Spleen (tissue), 11 donors: ENCODE data around the gene CNDP1. TPM values are rescaled to one million over a fixed set of nuclear protein-coding genes. Genes with fewer than 3 reads are reported as not detected.
A peak's percentile ranks its signal among the peaks of the same experiment; 100 is the strongest.

Experiments used
- DNase-seq: peaks from one replicate; pipeline ENCODE4 v3.0.0-alpha.2; 2020
- H3K27ac ChIP-seq, 8 donors: fragments of 200-600 bp; sonication (generic) in 7 of 8; 1 replicate in 4 of 8; 2 replicates in 4 of 8; pipeline versions ENCODE4 v1.5.0 to v1.8.0; 2016 to 2021; ENCODE audit warnings: inconsistent platforms in 4 of 8, mild to moderate bottlenecking in 4 of 8, moderate library complexity in 1 of 8
- H3K27me3 ChIP-seq, 7 donors: fragments of 200-600 bp; sonication (generic) in 6 of 7; replicated peaks in 1 of 7; 1 replicate in 4 of 7; 2 replicates in 3 of 7; pipeline versions ENCODE4 v1.5.0 to v1.8.0; 2016 to 2021; ENCODE audit warnings: inconsistent platforms in 3 of 7, mild to moderate bottlenecking in 1 of 7
- H3K36me3 ChIP-seq, 6 donors: fragments of 200-600 bp; sonication (generic) in 5 of 6; 1 replicate in 4 of 6; 2 replicates in 2 of 6; pipeline versions ENCODE4 v1.5.0 to v1.8.0; 2016 to 2021; ENCODE audit warnings: inconsistent platforms in 2 of 6
- H3K4me1 ChIP-seq, 6 donors: fragments of 200-600 bp; sonication (generic) in 5 of 6; 1 replicate in 3 of 6; 2 replicates in 3 of 6; pipeline versions ENCODE4 v1.5.0 to v1.8.0; 2016 to 2021; ENCODE audit warnings: inconsistent platforms in 3 of 6
- H3K4me3 ChIP-seq, 8 donors: fragments of 200-600 bp; sonication (generic) in 7 of 8; 1 replicate in 4 of 8; 2 replicates in 4 of 8; pipeline versions ENCODE4 v1.5.0 to v1.8.0; 2016 to 2021; ENCODE audit warnings: inconsistent platforms in 4 of 8, mild to moderate bottlenecking in 4 of 8, moderate library complexity in 2 of 8
- H3K9me3 ChIP-seq, 8 donors: fragments of 200-600 bp; sonication (generic) in 7 of 8; 1 replicate in 4 of 8; 2 replicates in 4 of 8; pipeline versions ENCODE4 v1.5.0 to v1.8.0; 2016 to 2021; ENCODE audit warnings: inconsistent platforms in 4 of 8
- POLR2A ChIP-seq, 3 donors: fragments of 450-650 bp; IDR thresholded peaks; one replicate each; pipeline ENCODE4 v1.5.1; 2017; ENCODE audit warnings: antibody characterized with exemption in 3 of 3, mild to moderate bottlenecking in 1 of 3
- POLR2AphosphoS5 ChIP-seq, 3 donors: sonication (generic); formaldehyde crosslinking; IDR thresholded peaks; one replicate each; pipeline ENCODE4 v1.5.1; 2017; ENCODE audit warnings: antibody characterized with exemption in 3 of 3
- WGBS, 5 donors: extraction: QIAGEN DNeasy Blood & Tissue Kit in 3 of 5; methylation state at CpG; one replicate each; pipeline versions ENCODE4 v1.1.5 to v1.1.7; 2013 to 2018; 5-methylcytosine and 5-hydroxymethylcytosine counted together
- intact Hi-C: fragments of 100-400 bp; cut with DNase I; formaldehyde crosslinking; loops from one replicate; pipeline ENCODE4 v1.15.0; 2023; ENCODE audit warnings: low total_unique reads
- polyA plus RNA-seq, 3 donors: library from polyadenylated mRNA; stranded (reverse); fragments of 200-250 nt; gene quantifications; one replicate each; pipeline ENCODE4 v1.2.1, GENCODE V29; 2013
- total RNA-seq, 7 donors: library from RNA; depleted of rRNA in 3 of 7; stranded (reverse); fragments of >200 nt in 3 of 7; fragmentation: NEBNext Ultra II Directional in 4 of 7; extraction: Animal tissue kit (Norgen Biotek cat#: 25700) in 4 of 7; gene quantifications; one replicate each; pipeline versions ENCODE4 v1.1.0 to v1.2.1, GENCODE V29; 2016 to 2021
- TF ChIP-seq, protein P1 (sequence below), 11 experiments: fragments of 200-600 bp in 7 of 11; fragments of 450-650 bp in 4 of 11; sonication (generic) in 4 of 11; IDR thresholded peaks in 8 of 11; conservative IDR thresholded peaks in 3 of 11; 1 replicate in 7 of 11; 2 replicates in 4 of 11; pipeline versions ENCODE4 v1.4.0 to v1.8.0; 2016 to 2021; ENCODE audit warnings: antibody characterized with exemption in 11 of 11, inconsistent platforms in 4 of 11, mild to moderate bottlenecking in 1 of 11
- donor health status: healthy with polysubstance abuse.
- donor health status: DM: no; HTN: no; CAD: no; lungs with moderate emphysema.
- donor health status: DM: no; HTN: no; CAD: no.
- donor health status: Bipolar disorder and iron deficiency.
- donor health status: healthy.
- donor health status: DM: no; HTN: no; CAD: no.
- donor health status: DM: yes; HTN: yes; CAD: no.

The CNDP1 gene
- total and polyA plus RNA-seq, 10 donors: 0.03 to 0.59 (median 0.18) TPM; not detected in 2

- H3K27me3 ChIP-seq: no peaks in the 10 kb centered on the region
- no peaks in the 10 kb centered on the region for H3K36me3 ChIP-seq
- no peak overlapping the region for H3K4me3 ChIP-seq
- DNase-seq: peak; percentile 37
- WGBS, 5 donors: 91 to 96% (median 92%) methylated on average over 11 of the region's 11 CpGs
- no peak overlapping the region for H3K27ac ChIP-seq
- H3K9me3 ChIP-seq: peaks cover 0 to 3% (median 0%) of the 10 kb centered on the region in 8 donors
- intact Hi-C loops: no loop called here
- TF ChIP-seq POLR2A (IDR thresholded peaks at IDR 0.05) (no peak), POLR2AphosphoS5 (IDR thresholded peaks at IDR 0.05) (no peak)
- TF ChIP-seq, protein P1, sequence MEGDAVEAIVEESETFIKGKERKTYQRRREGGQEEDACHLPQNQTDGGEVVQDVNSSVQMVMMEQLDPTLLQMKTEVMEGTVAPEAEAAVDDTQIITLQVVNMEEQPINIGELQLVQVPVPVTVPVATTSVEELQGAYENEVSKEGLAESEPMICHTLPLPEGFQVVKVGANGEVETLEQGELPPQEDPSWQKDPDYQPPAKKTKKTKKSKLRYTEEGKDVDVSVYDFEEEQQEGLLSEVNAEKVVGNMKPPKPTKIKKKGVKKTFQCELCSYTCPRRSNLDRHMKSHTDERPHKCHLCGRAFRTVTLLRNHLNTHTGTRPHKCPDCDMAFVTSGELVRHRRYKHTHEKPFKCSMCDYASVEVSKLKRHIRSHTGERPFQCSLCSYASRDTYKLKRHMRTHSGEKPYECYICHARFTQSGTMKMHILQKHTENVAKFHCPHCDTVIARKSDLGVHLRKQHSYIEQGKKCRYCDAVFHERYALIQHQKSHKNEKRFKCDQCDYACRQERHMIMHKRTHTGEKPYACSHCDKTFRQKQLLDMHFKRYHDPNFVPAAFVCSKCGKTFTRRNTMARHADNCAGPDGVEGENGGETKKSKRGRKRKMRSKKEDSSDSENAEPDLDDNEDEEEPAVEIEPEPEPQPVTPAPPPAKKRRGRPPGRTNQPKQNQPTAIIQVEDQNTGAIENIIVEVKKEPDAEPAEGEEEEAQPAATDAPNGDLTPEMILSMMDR (IDR thresholded peaks at IDR 0.05 in 8 of 11, conservative IDR thresholded peaks at IDR 0.05 in 3 of 11): no peak
- no peaks in the 10 kb centered on the region for H3K4me1 ChIP-seq
Observed at GRCh38 chr18:74539289-74539688, 5.0 kb downstream of the CNDP1 start.

GRCh38 chr18:74540652-74541421 lies 6.5 kb downstream of the CNDP1 start:
- intact Hi-C loops: no loop called here
- 76 to 83% (median 79%) methylated on average over 16 to 20 of the region's 20 CpGs for WGBS, 5 donors

GRCh38 chr18:74541703-74542555 lies 7.6 kb downstream of the CNDP1 start:
- peaks cover 0 to 8% (median 0%) of the 10 kb centered on the region in 6 donors for H3K4me1 ChIP-seq
- TF ChIP-seq POLR2A (IDR thresholded peaks at IDR 0.05) (no peak), POLR2AphosphoS5 (IDR thresholded peaks at IDR 0.05) (no peak)
- TF ChIP-seq, protein P1 (IDR thresholded peaks at IDR 0.05 in 8 of 11, conservative IDR thresholded peaks at IDR 0.05 in 3 of 11): no peak
- H3K36me3 ChIP-seq: no peaks in the 10 kb centered on the region
- peak; percentile 50 for DNase-seq
- 84 to 91% (median 86%) methylated on average over 15 of the region's 15 CpGs for WGBS, 5 donors
- H3K27ac ChIP-seq: peak overlapping the region in 1 of 8 donors; percentile 5
- intact Hi-C loops: no loop called here
- no peaks in the 10 kb centered on the region for H3K9me3 ChIP-seq
- no peak overlapping the region for H3K4me3 ChIP-seq
- H3K27me3 ChIP-seq: no peaks in the 10 kb centered on the region

More at GRCh38 chr18:74540652-74541421, 6.5 kb downstream of the CNDP1 start:
- peak in 1 of 3 donors; percentile 41 for TF ChIP-seq POLR2AphosphoS5 (IDR thresholded peaks at IDR 0.05)
- TF ChIP-seq, protein P1 (IDR thresholded peaks at IDR 0.05 in 8 of 11, conservative IDR thresholded peaks at IDR 0.05 in 3 of 11): no peak
- no peaks in the 10 kb centered on the region for H3K27me3 ChIP-seq
- H3K36me3 ChIP-seq: no peaks in the 10 kb centered on the region
- peak; percentile 55 for DNase-seq
- no peak overlapping the region for H3K4me3 ChIP-seq
- no peaks in the 10 kb centered on the region for H3K4me1 ChIP-seq
- peaks cover 0 to 3% (median 0%) of the 10 kb centered on the region in 8 donors for H3K9me3 ChIP-seq
- peak overlapping the region in 1 of 8 donors; percentile 5 for H3K27ac ChIP-seq

DNA sequence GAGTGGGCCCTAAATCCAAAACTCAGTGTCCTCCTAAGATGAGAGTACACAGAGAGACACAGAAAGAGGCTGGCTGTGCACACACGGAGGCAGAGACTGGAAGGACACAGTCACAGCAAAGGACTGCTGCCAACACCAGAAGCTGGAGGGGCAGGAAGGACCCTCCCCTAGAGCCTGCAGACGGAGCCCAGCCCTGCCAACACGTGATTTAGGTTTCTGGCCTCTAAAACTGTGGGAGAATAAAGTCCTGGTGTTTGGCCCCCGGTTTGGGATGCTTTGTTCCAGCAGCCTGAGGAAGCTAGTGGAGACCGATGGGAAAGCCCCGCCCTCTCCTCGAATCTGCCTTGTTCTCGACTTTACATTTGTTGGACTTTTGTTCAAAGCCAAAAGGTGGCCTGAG lies 10.6 kb downstream of the CNDP1 start:
- H3K36me3 ChIP-seq: no peaks in the 10 kb centered on the region
- WGBS, 5 donors: 62 to 79% (median 74%) methylated on average over 8 of the region's 8 CpGs
- H3K4me1 ChIP-seq: peaks cover 0 to 13% (median 5%) of the 10 kb centered on the region in 6 donors
- H3K27ac ChIP-seq: no peak overlapping the region
- no peaks in the 10 kb centered on the region for H3K27me3 ChIP-seq
- TF ChIP-seq, protein P1 (IDR thresholded peaks at IDR 0.05 in 8 of 11, conservative IDR thresholded peaks at IDR 0.05 in 3 of 11): no peak
- TF ChIP-seq POLR2A (IDR thresholded peaks at IDR 0.05) (no peak), POLR2AphosphoS5 (IDR thresholded peaks at IDR 0.05) (no peak)
- no peak overlapping the region for H3K4me3 ChIP-seq
- no peak for DNase-seq
- peaks cover 5 to 21% (median 17%) of the 10 kb centered on the region in 8 donors for H3K9me3 ChIP-seq
- intact Hi-C loops: no loop called here
